GM21786 (cell line): ENCODE measurements around the gene PRR19.
"Not testable (repeated sequence)": the region's sequence is repeated elsewhere in the genome, so short reads cannot be mapped to it uniquely, and the experiment has no call there.

Source experiments
- ATAC-seq: cut with Tn5 transposase; IDR thresholded peaks from one replicate; pipeline ENCODE4 v1.9.1; 2021; ENCODE audit not compliant: unreplicated experiment

PRR19 gene

DNA sequence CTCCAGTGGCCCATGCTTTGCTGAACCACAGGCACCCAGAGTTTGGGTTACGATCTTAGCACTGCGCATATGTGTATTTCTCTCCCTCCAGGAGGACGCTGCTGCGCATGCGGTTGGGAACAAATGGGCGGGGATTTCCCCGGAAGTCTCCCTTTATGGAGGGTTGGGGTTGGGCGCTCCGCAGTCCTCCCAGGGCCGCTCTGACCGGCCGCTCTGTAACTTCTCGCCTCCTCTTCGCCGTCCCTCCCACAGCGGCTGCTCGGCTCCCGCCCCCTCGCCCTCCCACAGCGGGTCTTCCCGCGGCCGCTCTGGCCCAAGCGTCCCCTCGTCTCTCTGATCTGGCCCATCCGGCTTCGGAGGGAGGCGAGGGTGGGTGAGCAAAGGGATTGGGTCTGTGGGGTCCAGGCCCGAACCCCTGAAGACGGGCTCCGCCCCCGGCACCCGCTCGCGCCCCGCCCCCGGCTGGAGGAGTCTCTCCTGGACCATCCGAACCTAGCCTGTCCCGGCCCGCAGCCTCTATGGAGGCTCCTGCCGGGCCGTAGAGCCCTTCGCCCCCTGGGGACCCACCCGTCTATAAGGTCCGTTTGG lies 23.5 kb downstream of the PRR19 start, which contains the start of gene MEGF8:
Gene MEGF8 (plus strand): TSS at position 328 of the 588 bp plus-strand sequence. CDS start 609 bp downstream, outside the sequence.
- peak; percentile 88 for ATAC-seq

DNA sequence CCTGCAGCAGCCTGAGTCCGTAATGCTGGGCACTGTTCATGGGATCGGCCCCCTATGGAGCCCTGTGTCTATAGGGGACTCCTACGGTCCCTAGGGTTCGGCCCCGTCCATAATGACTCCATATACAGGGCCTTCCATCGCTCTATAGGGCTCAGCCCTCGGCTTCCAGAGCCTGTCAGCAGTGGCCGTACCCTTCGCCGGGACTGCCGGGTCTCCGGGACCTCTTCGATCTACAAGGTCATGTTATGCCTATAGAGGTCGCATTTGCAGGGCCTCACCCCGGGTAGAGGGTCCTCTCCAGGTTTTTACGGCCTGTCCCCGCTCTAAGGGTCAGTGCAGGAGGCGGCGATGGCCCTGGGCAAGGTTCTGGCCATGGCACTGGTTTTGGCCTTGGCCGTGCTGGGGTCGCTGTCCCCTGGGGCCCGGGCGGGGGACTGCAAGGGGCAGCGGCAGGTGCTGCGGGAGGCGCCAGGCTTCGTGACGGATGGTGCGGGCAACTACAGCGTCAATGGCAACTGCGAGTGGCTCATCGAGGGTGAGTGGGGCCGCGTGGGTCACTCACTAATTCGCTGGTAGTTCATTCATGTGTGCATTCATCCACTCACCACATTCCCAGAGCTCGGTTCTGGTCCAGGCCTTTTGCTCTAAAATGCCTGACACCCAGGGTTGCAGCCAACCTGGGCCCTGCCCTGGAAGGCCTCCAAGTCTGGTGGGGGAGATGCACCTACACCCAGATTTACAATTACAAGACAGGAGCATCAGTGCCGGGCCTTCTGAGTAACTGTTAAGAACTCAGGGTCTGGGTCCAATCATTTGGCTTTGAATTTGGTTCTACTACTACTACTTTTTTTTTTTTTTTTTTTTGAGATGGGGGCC lies 24.2 kb downstream of the PRR19 start:
- ATAC-seq = no peak

DNA sequence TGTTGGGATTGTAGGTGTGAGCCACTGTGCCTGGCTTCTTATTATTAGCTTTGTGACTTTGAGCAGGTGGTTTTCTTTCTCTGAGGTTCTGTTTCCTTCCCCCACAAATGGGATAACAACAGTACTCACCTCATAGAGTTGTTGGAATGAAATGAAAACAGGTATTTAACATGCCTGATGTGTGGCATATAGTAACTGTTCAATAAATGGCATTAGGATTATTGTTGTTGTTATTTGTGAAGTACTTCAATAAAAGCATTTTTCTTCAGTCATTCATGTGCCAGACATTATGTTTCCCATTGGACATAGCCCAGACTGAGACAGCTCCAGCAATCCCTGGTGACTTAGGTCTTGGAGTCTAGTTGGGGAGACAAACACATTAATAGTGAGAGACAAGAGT lies 25.0 kb downstream of the PRR19 start:
- no peak for ATAC-seq

- no peak for ATAC-seq
Measured at GRCh38 chr19:42327381-42327780, 25.4 kb downstream of the PRR19 start.

DNA sequence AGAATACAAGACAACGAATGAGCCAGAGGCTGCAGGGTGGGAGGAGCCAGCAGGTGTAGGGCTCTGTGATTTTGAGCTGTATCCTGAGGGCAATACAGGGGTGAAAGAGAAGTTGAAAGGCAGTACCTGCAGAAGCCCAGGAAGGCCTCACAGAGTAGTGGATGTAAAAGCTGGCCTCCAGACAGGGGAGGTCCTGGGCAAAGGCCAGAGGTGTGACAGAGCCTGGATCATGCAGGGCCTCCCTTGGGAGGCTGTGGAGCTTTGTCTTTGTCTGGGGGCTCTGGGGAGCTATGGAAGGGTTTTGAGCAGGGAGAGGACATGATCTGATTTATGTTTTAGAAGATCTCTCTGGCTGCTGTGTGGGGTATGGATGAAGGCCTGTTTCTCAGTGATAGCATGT lies 26.2 kb downstream of the PRR19 start:
- no peak for ATAC-seq

DNA sequence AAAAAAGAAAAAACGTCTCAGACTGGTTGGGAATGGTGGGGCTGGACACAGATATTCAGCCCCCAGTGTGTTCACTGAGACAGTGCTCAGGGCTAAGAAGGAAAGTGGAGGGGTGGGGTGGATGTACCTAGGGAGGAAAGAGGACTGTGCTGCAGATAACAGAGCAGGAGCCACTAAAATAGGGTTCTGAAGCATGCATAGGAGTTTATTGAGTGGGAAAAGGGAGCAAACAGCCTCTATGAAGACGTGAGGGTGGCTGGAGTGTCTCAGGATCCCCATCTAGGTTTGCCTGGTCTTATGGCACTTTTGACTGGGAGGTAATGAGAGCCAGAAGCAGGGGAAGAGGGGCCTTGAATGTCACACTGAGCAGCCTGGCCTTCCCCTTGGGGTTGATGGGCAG lies 26.9 kb downstream of the PRR19 start:
- ATAC-seq = no peak

DNA sequence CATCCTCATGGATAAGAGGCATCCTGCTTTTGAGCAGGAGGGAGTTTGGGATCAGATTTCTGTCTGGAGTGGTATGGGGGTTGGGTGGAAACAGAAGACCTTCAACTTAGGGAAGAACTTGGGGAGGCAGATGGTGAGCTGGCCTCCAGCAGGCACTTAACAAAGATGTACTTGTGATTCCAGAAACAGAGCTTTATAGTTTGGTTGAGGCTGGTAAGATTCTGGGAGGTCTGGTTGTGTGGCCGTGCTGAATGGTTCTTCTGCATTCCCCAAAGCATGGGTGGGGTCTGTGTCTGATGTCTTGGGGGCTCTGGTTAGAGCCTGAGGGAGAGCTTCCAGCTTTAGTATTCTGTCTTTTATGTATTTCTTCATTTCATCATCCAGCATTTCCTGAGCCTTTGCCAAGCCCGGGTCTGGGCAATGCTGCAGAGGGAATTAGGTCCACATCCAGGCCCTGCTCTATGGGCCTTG lies 28.3 kb downstream of the PRR19 start:
- no peak for ATAC-seq

DNA sequence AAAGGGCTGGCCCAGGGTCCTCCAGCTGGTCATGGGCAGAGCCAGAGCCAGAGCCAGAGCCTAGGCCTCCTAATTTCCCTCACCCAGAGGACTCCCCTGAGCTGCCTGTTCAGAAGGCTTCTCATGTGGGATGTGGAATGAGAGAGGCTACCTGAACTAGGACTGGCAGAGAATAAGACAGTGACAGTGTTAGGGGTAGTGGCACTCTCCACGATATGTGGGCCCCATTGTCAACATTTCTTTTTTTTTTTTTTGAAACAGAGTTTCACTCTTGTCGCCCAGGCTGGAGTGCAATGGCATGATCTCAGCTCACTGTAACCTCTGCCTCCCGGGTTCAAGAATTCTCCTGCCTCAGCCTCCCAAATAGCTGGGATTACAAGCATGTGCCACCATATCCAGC lies 29.4 kb downstream of the PRR19 start:
- ATAC-seq = not testable (repeated sequence)

- ATAC-seq = no peak
Measured at GRCh38 chr19:42332059-42332458, 30.1 kb downstream of the PRR19 start.

GRCh38 chr19:42333018-42333417 lies 31.1 kb downstream of the PRR19 start:
- no peak for ATAC-seq

DNA sequence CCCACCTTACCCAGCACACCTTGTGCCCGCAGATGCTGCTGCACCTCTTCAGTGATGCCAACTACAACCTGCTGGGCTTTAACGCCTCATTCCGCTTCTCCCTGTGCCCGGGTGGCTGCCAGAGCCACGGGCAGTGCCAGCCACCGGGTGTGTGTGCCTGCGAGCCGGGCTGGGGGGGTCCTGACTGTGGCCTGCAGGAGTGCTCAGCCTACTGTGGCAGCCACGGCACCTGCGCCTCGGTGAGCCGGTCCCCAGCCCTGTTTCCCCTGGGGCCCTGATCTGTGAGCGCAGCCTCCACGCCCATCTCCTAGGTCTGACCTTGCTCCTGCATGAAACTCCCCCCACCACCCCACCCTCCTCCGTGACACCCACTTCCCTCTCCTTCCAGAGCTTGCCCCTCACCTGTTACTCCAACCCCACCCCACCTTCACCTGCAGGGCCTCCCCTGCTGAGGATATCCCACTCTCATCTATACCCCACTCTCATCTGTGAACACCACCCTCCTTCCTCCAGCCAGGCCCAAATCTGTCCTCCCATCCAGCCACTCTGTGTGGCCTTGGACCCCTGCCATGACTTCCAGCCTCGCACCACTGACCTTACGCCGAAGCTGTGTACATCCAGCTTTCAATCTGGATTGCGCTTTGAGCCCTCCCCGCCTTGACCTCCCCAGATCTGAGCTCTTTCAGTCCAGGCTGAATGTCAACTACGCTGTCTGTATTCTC lies 32.2 kb downstream of the PRR19 start:
- no peak for ATAC-seq

DNA sequence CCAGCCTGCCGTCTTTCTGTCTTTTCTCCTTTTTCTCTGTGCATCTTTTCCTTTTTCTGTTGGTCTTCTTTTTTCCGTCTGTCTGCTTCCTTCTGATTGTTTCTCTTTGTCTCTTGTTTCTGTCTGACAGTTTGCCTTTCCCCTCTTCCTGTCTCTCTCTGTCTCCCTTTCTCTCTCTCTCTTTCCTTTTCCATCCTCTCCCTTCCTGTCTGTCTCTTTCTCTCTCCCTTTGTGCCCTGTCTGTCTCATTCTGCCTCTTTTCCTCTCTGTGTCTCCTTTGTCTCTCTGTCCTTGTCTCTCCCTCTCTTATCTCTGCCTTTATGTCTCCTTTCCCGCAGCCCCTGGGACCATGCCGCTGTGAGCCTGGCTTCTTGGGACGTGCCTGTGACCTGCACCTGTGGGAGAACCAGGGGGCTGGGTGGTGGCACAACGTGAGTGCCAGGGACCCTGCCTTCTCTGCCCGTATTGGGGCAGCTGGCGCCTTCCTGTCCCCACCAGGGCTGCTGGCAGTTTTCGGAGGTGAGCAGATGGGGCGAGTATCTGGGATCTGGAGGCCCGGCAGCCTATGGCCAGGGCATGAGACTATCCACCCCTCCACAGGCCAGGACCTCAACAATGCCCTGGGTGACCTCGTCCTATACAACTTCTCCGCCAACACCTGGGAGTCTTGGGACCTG lies 32.9 kb downstream of the PRR19 start:
- ATAC-seq = no peak

DNA sequence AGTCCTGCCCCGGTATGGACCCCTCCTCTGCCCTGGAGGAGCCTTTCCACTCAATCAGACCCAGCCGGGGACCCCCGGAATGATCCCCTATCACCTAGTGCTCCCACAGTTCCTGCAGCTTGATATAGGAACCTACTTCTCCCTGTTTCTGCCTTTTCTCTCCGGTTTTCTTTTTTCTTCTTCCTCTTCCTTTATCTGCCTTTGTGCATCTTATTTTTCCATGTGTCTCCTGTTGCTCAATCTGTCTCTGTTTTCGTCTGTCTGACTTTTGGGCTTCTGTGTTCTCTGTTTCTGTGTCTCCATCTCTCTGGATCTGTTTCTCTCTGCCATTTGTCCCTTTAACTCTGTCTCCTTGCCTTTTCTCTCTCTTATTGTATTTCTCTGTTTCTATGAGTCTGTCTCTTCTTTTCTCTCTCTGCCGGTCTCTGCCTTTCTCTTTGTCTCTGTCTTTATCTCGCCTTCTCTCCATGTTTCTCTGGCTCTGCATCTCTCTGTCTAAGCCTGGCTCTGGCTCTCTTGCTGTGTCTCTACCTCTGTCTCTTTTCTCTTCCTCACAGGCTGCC lies 33.5 kb downstream of the PRR19 start:
- ATAC-seq = no peak

GRCh38 chr19:42335971-42336370 lies 34.0 kb downstream of the PRR19 start:
- no peak for ATAC-seq

DNA sequence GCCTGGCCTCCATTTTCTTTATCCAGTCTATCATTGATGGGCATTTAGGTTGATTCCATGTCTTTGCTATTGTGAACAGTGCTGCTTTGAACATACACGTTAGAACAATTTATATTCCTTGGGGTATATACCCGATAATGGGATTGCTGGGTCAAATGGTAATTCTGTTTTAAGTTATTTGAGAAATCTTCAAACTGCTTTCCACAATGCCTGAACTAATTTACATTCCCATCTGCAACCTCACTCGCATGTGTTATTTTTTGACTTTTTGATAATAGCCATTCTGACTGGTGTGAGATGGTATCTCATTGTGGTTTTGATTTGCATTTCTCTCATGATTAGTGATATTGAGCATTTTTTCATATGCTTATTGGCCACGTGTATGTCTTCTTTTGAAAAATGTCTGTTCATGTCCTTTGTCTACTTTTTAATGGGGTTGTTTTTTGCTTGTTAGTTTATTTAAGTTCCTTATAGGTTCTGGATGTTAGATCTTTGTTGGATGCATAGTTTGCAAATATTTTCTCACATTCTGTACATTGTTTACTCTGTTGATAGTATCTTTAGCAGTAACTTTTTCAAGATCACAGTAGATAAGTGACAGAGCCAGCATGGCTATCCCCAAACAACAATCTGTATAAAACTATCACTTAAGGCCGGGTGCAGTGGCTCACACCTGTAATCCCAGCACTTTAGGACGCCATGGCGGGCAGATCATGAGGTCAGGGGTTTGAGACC lies 37.4 kb downstream of the PRR19 start:
- not testable (repeated sequence) for ATAC-seq

DNA sequence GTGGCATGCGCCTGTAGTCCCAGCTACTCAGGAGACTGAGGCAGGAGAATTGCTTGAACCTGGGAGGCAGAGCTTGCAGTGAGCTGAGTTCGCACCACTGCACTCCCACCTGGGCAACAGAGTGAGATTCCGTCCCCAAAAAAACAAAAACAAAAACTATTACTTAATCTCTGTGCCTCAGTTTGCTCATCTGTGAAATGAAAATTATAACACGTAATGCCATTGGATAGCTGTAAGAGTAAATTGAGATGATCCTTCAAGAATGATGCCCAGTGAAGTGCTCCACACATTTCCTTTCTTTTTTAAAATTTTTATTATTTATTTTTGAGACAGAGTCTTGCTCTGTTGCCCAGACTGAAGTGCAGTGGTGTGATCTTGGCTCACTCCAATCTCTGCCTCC lies 38.0 kb downstream of the PRR19 start:
- not testable (repeated sequence) for ATAC-seq

DNA sequence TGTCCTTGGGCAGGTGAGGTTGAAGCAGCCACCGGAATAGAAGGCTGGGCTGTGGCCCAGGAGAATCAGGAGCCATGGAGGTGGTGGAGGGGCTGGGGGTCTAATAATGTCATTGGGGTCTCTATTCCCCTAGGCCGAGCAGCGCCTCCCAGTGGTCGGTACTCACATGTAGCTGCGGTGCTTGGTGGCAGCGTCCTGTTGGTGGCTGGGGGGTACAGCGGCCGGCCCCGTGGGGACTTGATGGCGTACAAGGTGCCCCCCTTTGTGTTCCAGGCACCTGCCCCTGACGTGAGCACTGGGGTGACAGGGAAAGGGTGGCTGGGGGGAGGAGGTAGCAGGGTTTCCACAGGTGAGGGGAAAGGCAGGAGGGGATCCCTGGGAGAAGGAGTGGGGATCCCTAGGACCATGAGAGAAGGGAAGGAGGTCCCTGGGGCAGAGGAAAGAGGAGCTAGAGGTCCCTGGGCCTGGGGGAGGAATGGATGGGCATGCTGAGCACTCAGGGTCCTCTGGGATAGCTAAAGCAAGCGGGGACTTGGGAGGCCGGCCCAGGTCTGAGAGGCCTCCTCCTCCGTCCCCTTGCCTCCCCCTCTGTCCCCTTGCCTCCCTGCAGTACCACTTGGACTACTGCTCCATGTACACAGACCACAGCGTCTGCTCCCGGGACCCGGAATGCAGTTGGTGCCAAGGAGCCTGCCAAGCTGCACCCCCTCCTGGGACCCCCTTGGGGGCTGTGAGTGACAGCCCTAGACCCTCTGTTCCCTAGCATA lies 41.6 kb downstream of the PRR19 start:
- no peak for ATAC-seq

GRCh38 chr19:42344336-42344893 lies 42.5 kb downstream of the PRR19 start:
- ATAC-seq = no peak

DNA sequence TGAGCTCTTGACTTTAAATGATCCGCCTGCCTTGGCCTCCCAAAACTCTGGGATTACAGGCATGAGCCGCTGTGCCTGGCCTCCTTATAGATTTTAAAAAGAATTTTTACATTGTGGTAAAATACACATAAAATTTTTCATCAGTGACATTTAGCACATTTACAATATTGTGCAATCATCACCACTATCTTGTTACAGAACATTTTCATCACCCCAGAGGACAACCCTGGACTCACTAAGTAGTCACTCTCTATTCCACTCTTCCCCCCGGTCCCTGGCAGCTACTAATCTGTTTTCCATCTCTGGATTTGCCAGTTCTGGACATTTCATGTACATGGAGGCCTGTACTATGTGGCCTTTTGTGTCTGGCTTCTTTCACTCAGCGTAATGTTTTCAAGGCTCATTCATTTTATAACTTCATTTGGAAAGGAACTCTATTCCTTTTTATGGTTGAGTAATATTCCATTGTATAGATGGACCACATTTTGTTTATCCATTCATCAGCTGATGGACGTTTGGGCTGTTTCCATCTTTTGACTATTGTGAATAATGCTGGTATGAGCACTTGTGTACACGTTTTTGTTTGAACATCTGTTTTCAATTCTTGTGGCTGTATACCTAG lies 43.4 kb downstream of the PRR19 start:
- no peak for ATAC-seq
